GM21390 (cell line): ENCODE measurements around the gene FGF8.

Experiments
- ATAC-seq: cut with Tn5 transposase; IDR thresholded peaks from one replicate; pipeline ENCODE4 v1.9.1; 2021; ENCODE audit not compliant: unreplicated experiment

Gene FGF8

GRCh38 chr10:101770331-101771215 is 5.3 kb downstream of the FGF8 start:
- ATAC-seq: no peak

GRCh38 chr10:101769541-101770180 is 6.3 kb downstream of the FGF8 start:
- ATAC-seq: no peak

DNA sequence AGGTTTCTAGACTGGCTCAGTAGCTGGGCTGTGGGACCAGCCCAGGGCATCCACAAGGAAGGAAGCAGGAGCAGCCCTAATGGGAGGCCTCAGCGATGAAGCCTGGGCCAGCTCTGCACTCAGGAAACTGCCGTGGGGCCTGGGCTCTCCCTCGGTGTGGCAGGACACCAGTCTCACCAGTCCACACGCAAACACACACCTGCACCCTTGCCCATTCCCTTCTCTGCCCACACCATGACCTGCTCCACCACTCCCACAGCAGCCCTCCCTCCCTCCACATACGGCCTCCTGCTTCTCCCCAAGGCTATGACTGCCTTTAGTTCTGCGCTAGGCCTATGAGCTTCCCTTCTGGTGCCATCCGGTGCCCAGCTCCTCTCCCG is 7.1 kb downstream of the FGF8 start:
- no peak for ATAC-seq

DNA sequence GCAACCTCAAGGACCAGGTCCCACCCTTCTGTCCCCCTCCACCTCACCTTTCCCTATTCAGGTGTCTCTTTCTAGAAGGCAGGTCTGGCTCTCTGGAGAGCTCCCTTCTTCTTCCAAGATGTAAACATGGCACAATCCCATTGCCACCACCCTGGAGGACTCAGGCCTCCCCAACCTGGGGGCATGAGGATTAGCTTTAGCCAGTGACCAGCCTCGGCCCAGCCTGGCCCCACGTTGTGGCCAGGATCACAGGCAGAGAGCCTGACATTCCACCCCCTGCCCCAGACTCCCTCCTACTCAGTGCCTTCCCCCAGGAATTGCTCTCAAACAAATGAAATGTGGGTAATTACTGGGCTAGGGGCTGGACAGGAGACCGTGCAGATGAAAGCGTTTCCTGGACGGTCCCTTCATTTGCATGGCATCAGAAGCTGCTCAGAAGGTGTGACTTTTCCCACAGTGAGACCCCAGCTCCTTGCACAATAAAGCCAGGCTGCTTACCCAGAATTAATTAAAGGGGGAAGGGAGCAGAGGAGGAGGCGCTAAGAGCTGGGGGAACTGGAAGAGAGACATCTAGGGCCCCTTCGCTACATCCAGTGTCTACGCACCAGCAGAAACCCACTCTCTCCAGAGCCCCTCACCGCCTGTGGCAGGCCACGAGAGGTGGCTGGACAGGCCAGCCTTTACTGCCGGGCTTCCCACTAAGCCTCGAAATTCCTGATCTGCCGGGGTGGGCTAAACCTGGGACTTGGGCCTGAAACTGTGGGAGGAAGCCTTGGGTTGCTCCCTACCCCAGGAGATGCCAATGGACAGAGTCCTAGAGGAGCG is 7.7 kb downstream of the FGF8 start:
- no peak for ATAC-seq

GRCh38 chr10:101767600-101767945 is 8.3 kb downstream of the FGF8 start:
- ATAC-seq: no peak

DNA sequence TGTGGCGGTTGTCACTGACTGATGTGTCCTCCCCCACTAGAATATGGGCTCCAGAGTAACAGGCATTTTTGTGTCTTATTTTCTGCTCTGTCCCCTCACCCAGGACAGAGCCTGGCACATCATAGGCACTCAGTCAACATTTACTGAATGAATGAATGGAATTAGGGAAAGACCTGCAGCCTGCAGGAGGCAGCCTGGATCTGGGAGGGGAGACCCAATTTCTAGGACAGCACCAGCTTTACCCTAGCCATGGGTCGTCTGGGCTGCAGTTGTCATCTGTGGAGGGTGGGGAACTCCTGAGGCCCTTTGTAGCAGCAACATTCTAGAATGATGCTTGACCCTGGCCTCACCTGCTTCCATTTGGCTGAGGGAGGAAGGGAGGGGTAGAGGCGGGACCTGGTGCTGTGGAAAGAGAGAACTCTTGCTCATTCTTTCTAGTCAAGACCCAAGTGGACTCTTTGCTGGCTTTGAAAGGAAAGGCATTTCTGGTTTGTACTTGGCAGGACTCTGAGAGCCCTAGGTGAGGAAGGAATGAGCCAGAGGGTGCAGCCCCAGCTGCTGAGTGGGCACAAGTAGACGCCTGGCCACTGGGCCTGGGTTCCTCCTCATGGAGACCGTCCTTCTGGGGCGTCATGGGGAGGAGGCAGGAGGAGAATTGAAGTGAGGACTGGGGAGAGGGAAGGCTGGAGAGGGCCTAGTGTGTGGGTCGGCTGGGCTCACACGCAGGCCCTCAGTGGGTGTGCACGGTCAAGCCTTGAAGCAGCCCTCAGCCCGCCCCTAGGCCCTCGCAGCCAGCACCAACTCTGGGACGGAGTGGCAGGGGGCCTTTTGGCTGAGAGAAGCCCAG is 8.9 kb downstream of the FGF8 start:
- ATAC-seq: no peak

DNA sequence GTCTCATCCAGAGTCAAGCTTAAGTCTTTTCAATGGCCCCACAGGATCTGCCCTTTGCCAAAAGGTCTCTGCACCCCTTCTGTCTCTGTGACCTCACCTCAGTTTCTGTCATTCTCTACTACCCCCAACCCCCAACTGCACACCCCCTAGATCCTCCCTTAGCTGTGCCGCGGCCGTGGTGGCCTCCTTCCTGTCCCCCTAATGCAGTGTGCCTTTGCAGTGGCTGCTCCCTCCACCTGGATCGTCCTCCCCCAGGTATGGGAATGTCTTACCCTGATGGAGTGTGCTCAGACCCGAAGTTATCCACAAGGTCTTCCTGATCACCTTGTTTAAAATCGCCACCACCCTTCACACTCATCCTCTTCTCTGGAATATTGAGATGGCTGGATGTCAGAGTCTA is 9.6 kb downstream of the FGF8 start:
- ATAC-seq: no peak

DNA sequence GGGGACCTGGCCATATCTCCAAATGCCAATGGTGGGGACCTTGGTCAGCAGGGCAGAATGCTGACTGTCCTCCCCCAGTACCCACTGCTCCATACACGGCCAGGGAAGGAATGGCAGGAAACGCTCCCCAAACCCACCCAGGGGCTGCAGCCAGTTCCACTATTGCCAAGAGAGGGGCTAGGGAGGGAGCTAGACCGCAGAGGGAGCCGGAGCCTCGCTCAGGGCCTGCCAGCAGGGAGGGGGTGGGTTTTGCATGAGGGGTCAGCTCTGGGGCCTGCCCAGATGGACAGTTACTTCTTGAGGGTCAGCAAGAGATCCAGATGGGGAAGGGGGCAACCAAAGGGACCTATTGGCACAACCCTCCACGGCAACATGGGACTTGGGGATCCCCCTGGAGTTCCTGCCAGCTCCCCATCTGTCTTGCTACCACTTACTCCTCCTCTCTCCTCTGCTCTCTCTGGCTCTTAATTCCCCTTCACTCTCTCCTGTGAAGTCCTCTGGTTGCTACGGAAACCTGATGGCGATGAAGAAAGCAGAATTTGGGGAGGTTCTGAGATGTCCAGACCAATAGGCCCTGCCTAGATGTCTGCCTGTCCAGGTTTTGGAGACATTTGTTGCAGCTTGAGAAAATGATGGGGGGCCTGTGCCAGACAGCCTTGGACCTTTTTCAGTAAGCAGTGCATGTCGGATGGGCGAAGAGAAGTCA is 12.6 kb downstream of the FGF8 start:
- ATAC-seq: no peak

- no peak for ATAC-seq
These were observed 13.2 kb downstream of the FGF8 start for GRCh38 chr10:101762736-101763135.

- no peak for ATAC-seq
These were observed 14.7 kb downstream of the FGF8 start for GRCh38 chr10:101761226-101761625.

DNA sequence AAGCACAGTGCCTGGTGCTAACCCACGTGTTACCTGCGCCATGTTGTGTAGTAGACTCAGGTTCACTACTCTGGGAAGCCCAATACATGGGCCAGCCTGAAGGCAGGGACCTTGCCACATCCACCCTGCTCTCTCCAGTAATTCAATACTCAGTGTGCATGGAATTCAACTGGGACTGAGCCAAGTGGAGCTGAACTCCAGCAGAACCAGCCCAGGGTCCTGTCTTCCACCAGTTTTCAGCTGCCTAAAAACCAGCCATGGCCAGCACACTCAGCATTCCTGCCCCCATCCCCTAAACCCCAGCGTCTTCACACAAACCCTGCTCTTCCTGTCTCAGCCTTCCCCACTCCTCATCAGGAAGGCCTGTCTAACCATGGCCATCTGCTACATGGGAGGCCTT is 15.4 kb downstream of the FGF8 start:
- ATAC-seq: no peak

GRCh38 chr10:101759309-101760247 is 16.3 kb downstream of the FGF8 start:
- ATAC-seq: no peak

GRCh38 chr10:101758858-101759257 is 17.1 kb downstream of the FGF8 start:
- ATAC-seq: no peak

DNA sequence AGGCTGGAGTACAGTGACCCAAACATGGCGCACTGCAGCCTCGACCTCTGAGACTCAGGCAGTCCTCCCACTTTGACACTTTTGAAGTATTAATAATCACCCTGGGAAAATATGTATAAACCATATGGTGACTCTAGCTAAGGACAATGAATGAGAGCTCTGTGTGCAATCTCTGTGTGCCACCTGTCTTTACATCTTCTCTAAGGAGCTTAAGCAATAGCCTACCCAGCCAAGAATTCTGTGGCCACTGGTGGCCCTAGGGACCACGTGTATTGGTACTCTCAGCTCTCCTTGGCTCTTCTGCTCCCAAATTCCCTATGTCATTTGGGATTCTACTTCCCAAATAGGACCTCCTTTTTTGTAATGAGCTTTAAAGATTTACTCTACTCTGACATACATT is 23.7 kb downstream of the FGF8 start:
- ATAC-seq: no peak

DNA sequence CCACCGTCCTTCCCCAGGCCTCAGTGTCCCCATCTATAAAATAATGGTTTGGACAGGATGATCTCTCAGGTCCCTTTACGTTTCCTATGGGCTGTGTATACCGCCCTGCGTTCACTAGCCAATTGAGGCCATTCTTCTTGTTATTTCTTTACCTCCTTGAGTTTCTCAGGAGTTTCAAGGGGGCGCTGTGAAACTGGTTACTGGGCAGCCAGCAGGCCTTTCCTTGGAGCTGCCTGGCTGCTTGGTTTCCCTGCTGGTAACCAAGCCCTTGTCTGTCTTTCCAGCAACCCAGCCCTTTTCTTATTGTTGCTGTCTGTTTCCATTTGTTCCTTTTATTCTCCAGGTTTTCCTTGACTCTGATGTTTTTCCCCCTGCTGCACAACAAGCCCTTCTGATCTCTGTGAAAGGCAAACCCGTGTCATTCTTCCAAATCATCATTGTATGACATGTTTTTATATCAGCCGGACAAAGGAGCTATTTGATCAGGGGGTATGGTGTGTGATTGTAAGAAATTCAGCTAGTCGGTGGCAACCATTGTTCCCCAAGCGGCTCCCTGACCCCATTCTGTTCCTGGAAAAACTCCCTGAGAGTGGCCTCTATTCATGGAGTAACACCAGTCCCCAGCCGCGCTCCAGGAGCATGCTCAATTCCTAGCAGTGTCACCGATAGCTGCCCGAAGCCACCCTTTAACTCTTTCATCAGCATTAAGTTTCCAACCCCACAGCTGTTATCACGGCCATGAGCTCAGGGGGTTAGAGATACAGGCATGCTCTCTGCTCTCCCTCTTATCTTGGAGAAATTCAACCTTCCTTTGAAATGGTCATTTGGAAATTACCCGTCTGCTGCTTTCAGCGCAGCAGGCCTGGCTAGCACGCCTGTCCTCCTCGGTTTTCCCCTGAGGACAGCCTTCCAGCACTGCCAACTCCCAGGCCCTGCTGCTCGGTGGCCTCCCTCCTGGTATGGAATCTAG is 26.6 kb downstream of the FGF8 start:
- no peak for ATAC-seq

DNA sequence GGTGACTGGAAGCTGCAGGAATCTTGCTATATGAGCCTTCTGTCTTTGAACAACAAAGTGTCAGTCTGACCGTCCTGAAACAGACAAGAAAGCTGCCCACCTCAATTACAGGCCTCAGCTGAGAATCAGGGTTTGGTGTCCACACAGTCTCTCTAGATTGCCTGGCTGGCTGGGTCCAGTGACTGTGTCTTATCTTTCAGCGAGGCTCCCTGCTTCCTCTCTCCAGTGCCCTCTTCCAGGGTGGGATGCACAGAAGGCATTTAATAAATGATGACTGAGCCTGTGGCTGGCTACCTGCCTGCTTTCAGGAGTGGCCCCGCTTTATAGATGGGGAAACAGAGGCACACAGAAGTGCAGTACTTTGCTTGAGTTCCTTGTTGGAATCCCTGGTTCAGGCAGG is 27.4 kb downstream of the FGF8 start:
- ATAC-seq: no peak

DNA sequence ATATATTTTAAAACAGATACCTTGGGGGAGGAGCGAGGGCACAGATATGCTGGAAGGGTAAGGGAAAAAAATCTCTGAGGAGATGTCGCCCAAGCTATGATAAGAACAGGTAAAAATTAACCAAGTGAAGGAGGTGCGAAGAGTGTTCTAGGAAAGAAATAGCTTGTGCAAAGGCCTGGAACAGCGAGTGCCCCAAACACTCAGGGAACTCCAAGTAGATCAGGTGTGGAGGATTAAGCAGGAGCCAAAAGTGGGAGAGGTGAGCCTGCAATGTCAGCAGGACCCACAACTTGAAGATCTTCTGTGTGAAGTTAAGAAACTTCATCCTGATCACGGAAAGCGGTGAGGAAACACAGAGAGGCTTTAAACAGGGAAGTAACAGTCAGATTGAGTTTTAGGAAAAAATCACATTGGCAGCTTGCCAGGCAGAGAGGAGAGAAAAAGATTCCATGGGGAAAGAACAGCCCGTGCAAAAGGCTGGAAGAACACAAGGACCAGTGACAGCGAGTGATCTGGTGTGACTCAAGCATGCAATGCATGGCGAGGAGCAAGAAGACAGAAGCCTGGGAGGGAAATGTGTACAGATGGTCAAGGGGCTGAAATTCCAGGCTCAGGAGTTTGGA is 30.7 kb downstream of the FGF8 start:
- no peak for ATAC-seq

GRCh38 chr10:101744267-101744666 is 31.6 kb downstream of the FGF8 start:
- no peak for ATAC-seq
